HepG2 (cell line): ENCODE data around the gene GPC4. TPM values are rescaled to one million over a fixed set of nuclear protein-coding genes. Genes with fewer than 3 reads are reported as not detected.

ENCODE experiments used
- ATAC-seq: fragments of 200-7000 bp; cut with Tn5 transposase; 3 replicates; pipeline ENCODE4 v1.9.1; 2020; ENCODE audit warnings: mild to moderate bottlenecking, moderate library complexity
- BruUV-seq: library from RNA; stranded (reverse); fragments of 400-500 nt; replicated peaks from 2 replicates; lab custom pipeline; 2021; lab: Mats Ljungman, UMichigan
- CTCF ChIA-PET: fragments of 300-600 bp; formaldehyde crosslinking; extraction: SDS; loops from one replicate; lab custom pipeline; 2021; ENCODE audit warnings: low total read pairs, inconsistent platforms, low intra/inter-chr PET ratio; lab: Yijun Ruan, JAX
- POLR2A ChIA-PET: fragments of 350-600 bp; sonication (Branson Sonifier 250); formaldehyde crosslinking; loops from one replicate; lab custom pipeline; 2020; ENCODE audit warnings: antibody characterized with exemption, inconsistent platforms; lab: Yijun Ruan, JAX
- DNase-seq: peaks from one replicate; pipeline ENCODE4 v3.0.0-alpha.2; 2015; ENCODE audit warnings: low spot score
- FAIRE-seq: peaks from 3 replicates; lab custom pipeline; 2011; peaks lifted over from hg19 to GRCh38; lab: Jason Lieb, UNC
- H2AFZ ChIP-seq: one replicate; pipeline ENCODE4 v1.6.1; 2011; ENCODE audit warnings: low read length, inconsistent platforms
- H3K27ac ChIP-seq: fragments of 300-600 bp; 3 replicates; pipeline ENCODE4 v1.8.0; 2011; ENCODE audit warnings: mixed run types, mild to moderate bottlenecking, mixed read lengths, low read length, inconsistent platforms; ENCODE audit not compliant: insufficient read depth; ENCODE audit errors: extremely low read length
- H3K27me3 ChIP-seq, 2 experiments: fragments of 200-600 bp in 1 of 2; 2 replicates in 1 of 2; 3 replicates in 1 of 2; pipeline versions ENCODE4 v1.6.0 to v1.8.0; 2011; ENCODE audit warnings: low read length in 2 of 2, mild to moderate bottlenecking in 2 of 2, moderate library complexity in 2 of 2, inconsistent platforms in 1 of 2; ENCODE audit not compliant: insufficient read depth in 2 of 2, control insufficient read depth in 1 of 2
- H3K36me3 ChIP-seq, 2 experiments: fragments of 200-600 bp in 1 of 2; replicated peaks in 1 of 2; 2 replicates in 1 of 2; 3 replicates in 1 of 2; pipeline versions ENCODE4 v1.5.1 to v1.8.0; 2011; ENCODE audit warnings: low read length in 2 of 2, inconsistent platforms in 1 of 2; ENCODE audit not compliant: insufficient read depth in 2 of 2, control insufficient read depth in 1 of 2
- H3K4me1 ChIP-seq: 2 replicates; pipeline ENCODE4 v1.5.1; 2012; ENCODE audit warnings: low read length, inconsistent platforms; ENCODE audit not compliant: insufficient read depth
- H3K4me2 ChIP-seq: 2 replicates; pipeline ENCODE4 v1.6.0; 2011; ENCODE audit warnings: low read depth, low read length, inconsistent platforms
- H3K4me3 ChIP-seq, 3 experiments: fragments of 200-600 bp in 1 of 3; sonication (generic), shearing (Covaris generic) in 1 of 3; replicated peaks in 1 of 3; 2 replicates each; pipeline ENCODE4 v1.5.1; 2011 to 2016; ENCODE audit warnings: low read length in 3 of 3, inconsistent platforms in 2 of 3, low read depth in 2 of 3, mild to moderate bottlenecking in 2 of 3, control low read depth in 1 of 3, mixed read lengths in 1 of 3; ENCODE audit not compliant: insufficient read depth in 1 of 3
- H3K79me2 ChIP-seq: one replicate; pipeline ENCODE4 v1.6.1; 2011; ENCODE audit warnings: low read length, inconsistent platforms; ENCODE audit not compliant: insufficient read depth
- H3K9ac ChIP-seq: 2 replicates; pipeline ENCODE4 v1.6.0; 2011; ENCODE audit warnings: mild to moderate bottlenecking, low read depth, low read length, inconsistent platforms; ENCODE audit not compliant: insufficient read depth
- H3K9me3 ChIP-seq: 2 replicates; pipeline ENCODE4 v1.5.1; 2012; ENCODE audit warnings: mild to moderate bottlenecking, low read length
- H4K20me1 ChIP-seq: 2 replicates; pipeline ENCODE4 v1.6.0; 2011; ENCODE audit warnings: inconsistent platforms, mild to moderate bottlenecking, low read length, moderate library complexity; ENCODE audit not compliant: insufficient read depth
- CSRNP1 ChIP-seq: sonication (generic); formaldehyde crosslinking; IDR thresholded peaks from 2 replicates; pipeline ENCODE4 v1.8.1; 2023; ENCODE audit warnings: mild to moderate bottlenecking, missing genetic modification reagents
- FUBP1 ChIP-seq: sonication (generic); formaldehyde crosslinking; IDR thresholded peaks from 2 replicates; pipeline ENCODE4 v1.5.1; 2020; ENCODE audit warnings: missing genetic modification reagents, mild to moderate bottlenecking, borderline replicate concordance
- KDM5A ChIP-seq: fragments of 200-600 bp; sonication (generic); IDR thresholded peaks from 2 replicates; pipeline ENCODE4 v1.7.0; 2018; ENCODE audit warnings: antibody characterized with exemption, mild to moderate bottlenecking, low read length, borderline replicate concordance
- KLF16 ChIP-seq, 2 experiments: sonication (generic) in 1 of 2; formaldehyde crosslinking in 1 of 2; IDR thresholded peaks; 2 replicates each; pipeline versions ENCODE4 v1.6.1 to v1.8.0; 2016 to 2023; ENCODE audit warnings: missing genetic modification reagents in 2 of 2, missing compliant biosample characterization in 1 of 2
- NR1H2 ChIP-seq: sonication (generic); formaldehyde crosslinking; IDR thresholded peaks from 2 replicates; pipeline ENCODE4 v1.8.1; 2022; ENCODE audit warnings: low read depth, missing genetic modification reagents, borderline replicate concordance
- PHF8 ChIP-seq: sonication (generic); formaldehyde crosslinking; IDR thresholded peaks from 2 replicates; pipeline ENCODE4 v1.5.0; 2020; ENCODE audit warnings: missing genetic modification reagents
- SP1 ChIP-seq, 2 experiments: fragments of 450-650 bp in 1 of 2; sonication (generic) in 1 of 2; formaldehyde crosslinking in 1 of 2; IDR thresholded peaks; 2 replicates each; pipeline versions ENCODE4 v1.4.0 to v1.6.1; 2016 to 2020; ENCODE audit warnings: missing genetic modification reagents in 1 of 2
- ZFYVE20 ChIP-seq: sonication (generic); formaldehyde crosslinking; IDR thresholded peaks from 2 replicates; pipeline ENCODE4 v1.8.0; 2023; ENCODE audit warnings: low read depth, mild to moderate bottlenecking, moderate library complexity, missing genetic modification reagents, borderline replicate concordance
- ZNF121 ChIP-seq: sonication (generic); formaldehyde crosslinking; IDR thresholded peaks from 2 replicates; pipeline ENCODE4 v1.5.0; 2020; ENCODE audit warnings: mild to moderate bottlenecking, missing genetic modification reagents
- ZNF234 ChIP-seq: sonication (generic); formaldehyde crosslinking; conservative IDR thresholded peaks from 2 replicates; pipeline ENCODE4 v1.5.1; 2020; ENCODE audit warnings: mild to moderate bottlenecking, missing genetic modification reagents
- ZNF382 ChIP-seq: sonication (generic); formaldehyde crosslinking; IDR thresholded peaks from 2 replicates; pipeline ENCODE4 v1.5.0; 2020; ENCODE audit warnings: missing genetic modification reagents, mild to moderate bottlenecking, borderline replicate concordance
- ZNF441 ChIP-seq: sonication (generic); formaldehyde crosslinking; IDR thresholded peaks from 2 replicates; pipeline ENCODE4 v1.7.0; 2021; ENCODE audit warnings: missing genetic modification reagents, borderline replicate concordance
- ZNF546 ChIP-seq: sonication (generic); formaldehyde crosslinking; conservative IDR thresholded peaks from 2 replicates; pipeline ENCODE4 v1.8.1; 2023; ENCODE audit warnings: mild to moderate bottlenecking, missing genetic modification reagents
- ZNF775 ChIP-seq: sonication (generic); formaldehyde crosslinking; IDR thresholded peaks from 2 replicates; pipeline ENCODE4 v1.4.0; 2020; ENCODE audit warnings: missing genetic modification reagents, mild to moderate bottlenecking, moderate library complexity, borderline replicate concordance
- WGBS: methylation state at CpG from one replicate; pipeline ENCODE4 v1.1.6; 2017; ENCODE audit warnings: low lambda C conversion rate; 5-methylcytosine and 5-hydroxymethylcytosine counted together
- in situ Hi-C: cut with HindIII; loops from 2 replicates; pipeline ENCODE4 v1.10.0; 2017; ENCODE audit warnings: low pct_unique_long_range_greater_than_20kb; ENCODE audit not compliant: extremely low pct_ligation_motif_present
- intact Hi-C: fragments of 100-400 bp; cut with micrococcal nuclease; formaldehyde crosslinking; loops from one replicate; pipeline ENCODE4 v1.10.0; 2022; ENCODE audit not compliant: unreplicated experiment
- polyA plus RNA-seq, 8 experiments: library from polyadenylated mRNA; depleted of rRNA in 3 of 8; stranded (reverse) in 7 of 8; unstranded in 1 of 8; fragments of >200 nt; fragmentation: Illumina TruSeq in 4 of 8; extraction: Trizol in 4 of 8; gene quantifications; 2 replicates each; pipeline versions ENCODE4 v1.2.1 to v1.2.3, GENCODE V29; 2011 to 2016; ENCODE audit warnings: low read depth in 4 of 8, missing spikeins in 1 of 8, mixed read lengths in 1 of 8; ENCODE audit not compliant: insufficient read depth in 1 of 8
- total RNA-seq, 5 experiments: library from RNA; depleted of rRNA; stranded (reverse); fragments of >200 nt; fragmentation: Illumina TruSeq; extraction: Trizol; gene quantifications; 2 replicates each; pipeline ENCODE4 v1.2.3, GENCODE V29; 2016; ENCODE audit warnings: low read depth in 1 of 5
- TF ChIP-seq, protein P1 (sequence below): sonication (generic); formaldehyde crosslinking; IDR thresholded peaks from 2 replicates; pipeline ENCODE4 v1.5.1; 2020; ENCODE audit warnings: missing genetic modification reagents, mild to moderate bottlenecking, borderline replicate concordance
- TF ChIP-seq, protein P2 (sequence below): sonication (generic); formaldehyde crosslinking; IDR thresholded peaks from 2 replicates; pipeline ENCODE4 v1.4.0; 2020; ENCODE audit warnings: missing genetic modification reagents; ENCODE audit errors: not compliant biosample characterization

GPC4 gene
- total and polyA plus RNA-seq, 2 of the 13 experiments (the other 11 are each of a cell fraction or from before 2014, with no cell fraction given), result 0.29 to 0.38 TPM

GRCh38 chrX:133392671-133393070 is 22.6 kb downstream of the GPC4 start (continued):
- TF ChIP-seq NR1H2 (no peak), ZNF775 (CRISPR knock-in tag) (no peak), PHF8 (no peak), FUBP1 (CRISPR knock-in tag) (no peak)

GRCh38 chrX:133391111-133391510 is 24.2 kb downstream of the GPC4 start:
- no peaks in the 10 kb centered on the region for H3K79me2 ChIP-seq
- intact Hi-C loops, result no loop called here
- CTCF ChIA-PET, result no interaction called here
- no peak overlapping the region for H3K9ac ChIP-seq
- no peaks in the 10 kb centered on the region for H3K4me1 ChIP-seq
- no peaks in the 10 kb centered on the region for H3K36me3 ChIP-seq
- 50% methylated on average over 3 of the region's 3 CpGs for WGBS
- POLR2A ChIA-PET, result no interaction called here
- no peak overlapping the region for H3K4me3 ChIP-seq
- no peak for DNase-seq
- H3K4me2 ChIP-seq, result no peak overlapping the region
- no peak for ATAC-seq
- H4K20me1 ChIP-seq, result no peaks in the 10 kb centered on the region
- no peak overlapping the region for H3K27ac ChIP-seq
- no peaks in the 10 kb centered on the region; a peak in 1 of 5 replicates for H3K27me3 ChIP-seq
- no peaks in the 10 kb centered on the region for H3K9me3 ChIP-seq
- in situ Hi-C loops, result no loop called here
- H2AFZ ChIP-seq, result no peak overlapping the region
- FAIRE-seq, result no peak
- no TSS peak for BruUV-seq
- TF ChIP-seq ZNF382 (CRISPR knock-in tag) (no peak), KLF16 (CRISPR knock-in tag; IDR thresholded peaks at IDR 0.05) (no peak), ZNF234 (CRISPR knock-in tag) (no peak), ZNF546 (CRISPR knock-in tag) (no peak), SP1 (IDR thresholded peaks at IDR 0.05) (no peak), SP1 (CRISPR knock-in tag; IDR thresholded peaks at IDR 0.05) (no peak), CSRNP1 (CRISPR knock-in tag) (no peak), ZNF121 (no peak), ZNF441 (no peak), KDM5A (no peak), ZFYVE20 (CRISPR knock-in tag) (no peak)
- TF ChIP-seq, protein P1, sequence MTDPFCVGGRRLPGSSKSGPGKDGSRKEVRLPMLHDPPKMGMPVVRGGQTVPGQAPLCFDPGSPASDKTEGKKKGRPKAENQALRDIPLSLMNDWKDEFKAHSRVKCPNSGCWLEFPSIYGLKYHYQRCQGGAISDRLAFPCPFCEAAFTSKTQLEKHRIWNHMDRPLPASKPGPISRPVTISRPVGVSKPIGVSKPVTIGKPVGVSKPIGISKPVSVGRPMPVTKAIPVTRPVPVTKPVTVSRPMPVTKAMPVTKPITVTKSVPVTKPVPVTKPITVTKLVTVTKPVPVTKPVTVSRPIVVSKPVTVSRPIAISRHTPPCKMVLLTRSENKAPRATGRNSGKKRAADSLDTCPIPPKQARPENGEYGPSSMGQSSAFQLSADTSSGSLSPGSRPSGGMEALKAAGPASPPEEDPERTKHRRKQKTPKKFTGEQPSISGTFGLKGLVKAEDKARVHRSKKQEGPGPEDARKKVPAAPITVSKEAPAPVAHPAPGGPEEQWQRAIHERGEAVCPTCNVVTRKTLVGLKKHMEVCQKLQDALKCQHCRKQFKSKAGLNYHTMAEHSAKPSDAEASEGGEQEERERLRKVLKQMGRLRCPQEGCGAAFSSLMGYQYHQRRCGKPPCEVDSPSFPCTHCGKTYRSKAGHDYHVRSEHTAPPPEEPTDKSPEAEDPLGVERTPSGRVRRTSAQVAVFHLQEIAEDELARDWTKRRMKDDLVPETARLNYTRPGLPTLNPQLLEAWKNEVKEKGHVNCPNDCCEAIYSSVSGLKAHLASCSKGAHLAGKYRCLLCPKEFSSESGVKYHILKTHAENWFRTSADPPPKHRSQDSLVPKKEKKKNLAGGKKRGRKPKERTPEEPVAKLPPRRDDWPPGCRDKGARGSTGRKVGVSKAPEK (CRISPR knock-in tag), result no peak
- TF ChIP-seq, protein P2, sequence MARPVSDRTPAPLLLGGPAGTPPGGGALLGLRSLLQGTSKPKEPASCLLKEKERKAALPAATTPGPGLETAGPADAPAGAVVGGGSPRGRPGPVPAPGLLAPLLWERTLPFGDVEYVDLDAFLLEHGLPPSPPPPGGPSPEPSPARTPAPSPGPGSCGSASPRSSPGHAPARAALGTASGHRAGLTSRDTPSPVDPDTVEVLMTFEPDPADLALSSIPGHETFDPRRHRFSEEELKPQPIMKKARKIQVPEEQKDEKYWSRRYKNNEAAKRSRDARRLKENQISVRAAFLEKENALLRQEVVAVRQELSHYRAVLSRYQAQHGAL, result no peak
